A673 (cell line): ENCODE results near the gene GET3. TPM values are rescaled to one million over a fixed set of nuclear protein-coding genes. Genes with fewer than 3 reads are reported as not detected.

Source experiments
- BruUV-seq: library from RNA; stranded (reverse); fragments of 400-500 nt; replicated peaks from 2 replicates; lab custom pipeline; 2021; lab: Mats Ljungman, UMichigan
- CTCF ChIA-PET: fragments of 300-600 bp; sonication (Branson Sonifier 250); formaldehyde crosslinking; loops from one replicate; lab custom pipeline; 2022; ENCODE audit warnings: antibody characterized with exemption; lab: Charles Lee
- POLR2A ChIA-PET: fragments of 300-600 bp; sonication (Branson Sonifier 250); formaldehyde crosslinking; loops from one replicate; lab custom pipeline; 2022; ENCODE audit warnings: antibody characterized with exemption; ENCODE audit not compliant: low non-redundant PET; lab: Charles Lee
- DNase-seq: peaks from one replicate; pipeline ENCODE4 v3.0.0-alpha.2; 2015; ENCODE audit warnings: low spot score
- H3K27ac ChIP-seq: fragments of 200-600 bp; sonication (generic); 2 replicates; pipeline ENCODE4 v1.5.1; 2016; ENCODE audit warnings: mixed run types, low read depth, mild to moderate bottlenecking, mixed read lengths, antibody characterized with exemption, low read length; ENCODE audit not compliant: poor library complexity, severe bottlenecking
- H3K27me3 ChIP-seq: fragments of 200-600 bp; sonication (generic); replicated peaks from 2 replicates; pipeline ENCODE4 v1.6.1; 2017; ENCODE audit warnings: mixed run types, low read depth, mild to moderate bottlenecking, mixed read lengths, antibody characterized with exemption, low read length; ENCODE audit not compliant: insufficient read depth, poor library complexity
- H3K36me3 ChIP-seq: fragments of 200-600 bp; sonication (generic); 2 replicates; pipeline ENCODE4 v1.6.1; 2016; ENCODE audit warnings: mixed run types, mild to moderate bottlenecking, mixed read lengths, antibody characterized with exemption, low read length; ENCODE audit not compliant: insufficient read depth, poor library complexity, severe bottlenecking
- H3K4me1 ChIP-seq: fragments of 200-600 bp; sonication (generic); 2 replicates; pipeline ENCODE4 v1.6.1; 2017; ENCODE audit warnings: mixed run types, mild to moderate bottlenecking, mixed read lengths, antibody characterized with exemption, low read length; ENCODE audit not compliant: insufficient read depth, poor library complexity, severe bottlenecking
- H3K4me3 ChIP-seq: fragments of 200-600 bp; sonication (generic); 2 replicates; pipeline ENCODE4 v1.5.1; 2016; ENCODE audit warnings: low read depth, mixed run types, mild to moderate bottlenecking, mixed read lengths, low read length; ENCODE audit not compliant: poor library complexity, severe bottlenecking
- H3K9me3 ChIP-seq: fragments of 200-600 bp; sonication (generic); 2 replicates; pipeline ENCODE4 v1.6.1; 2016; ENCODE audit warnings: mixed run types, low read depth, mild to moderate bottlenecking, mixed read lengths, antibody characterized with exemption, low read length; ENCODE audit not compliant: poor library complexity, severe bottlenecking
- CTCF ChIP-seq: fragments of 300-800, 200-600 bp; sonication (generic); conservative IDR thresholded peaks from 2 replicates; pipeline ENCODE4 v1.5.1; 2017; ENCODE audit warnings: low read depth, mild to moderate bottlenecking, antibody characterized with exemption, low read length, moderate library complexity, mixed read lengths
- EZH2 ChIP-seq: fragments of 200-600 bp; sonication (generic); IDR thresholded peaks from 2 replicates; pipeline ENCODE4 v1.6.1; 2017; ENCODE audit warnings: borderline replicate concordance, low read depth, mild to moderate bottlenecking, mixed read lengths, antibody characterized with exemption, low read length; ENCODE audit not compliant: poor library complexity, severe bottlenecking
- intact Hi-C: fragments of 100-400 bp; cut with micrococcal nuclease; formaldehyde crosslinking; loops from one replicate; pipeline ENCODE4 v1.10.0; 2022; ENCODE audit not compliant: unreplicated experiment
- total RNA-seq: library from RNA; stranded (reverse); gene quantifications from 2 replicates; pipeline ENCODE4 v1.2.3, GENCODE V29; 2021

The GET3 gene
- total RNA-seq, 1 experiment from 2014 or later, result 91.7 TPM

DNA sequence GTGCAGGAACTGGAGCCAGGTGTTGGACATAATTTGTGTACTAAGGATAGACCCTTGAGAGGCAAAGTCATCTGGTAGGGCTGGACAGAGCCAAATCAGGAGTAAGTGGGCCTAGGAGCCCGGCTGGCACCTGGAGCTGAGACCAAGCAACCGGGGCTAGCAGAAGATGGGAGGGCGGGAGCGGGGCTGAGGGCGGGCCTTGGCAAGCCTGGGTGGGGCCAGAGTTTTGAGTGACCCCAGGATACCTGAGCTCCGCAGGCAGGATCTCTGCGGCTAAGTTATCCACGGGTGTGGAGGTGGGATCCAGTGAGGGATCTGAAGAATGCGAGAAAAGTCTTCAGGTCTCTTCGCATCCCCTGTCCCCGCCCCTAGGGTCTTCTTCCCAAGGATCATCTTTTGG lies 29.9 kb downstream of the GET3 start:
- ChIA-PET CTCF (interaction anchor here (0.6 to 2.6 kb wide), 2 partner anchors 8 to 11 kb away, joined by 8 to 14 read pairs; partner anchors contain the start of gene HOOK2), POLR2A (interaction anchor here (0.6 kb wide), 1 partner anchor 14 kb away, joined by 7 read pairs; no protein-coding TSS in a partner anchor)
- no TSS peak for BruUV-seq
- no peak for DNase-seq
- Histone ChIP-seq H3K4me1 (no peaks in the 10 kb centered on the region), H3K27ac (no peak overlapping the region), H3K9me3 (no peaks in the 10 kb centered on the region), H3K36me3 (no peaks in the 10 kb centered on the region), H3K4me3 (no peak overlapping the region), H3K27me3 (no peaks in the 10 kb centered on the region)
- TF ChIP-seq EZH2 (no peak), CTCF (no peak)
- intact Hi-C loops, result loop anchor here (2.0 kb wide), 2 partner anchors 30 to 80 kb away; no protein-coding TSS in a partner anchor

DNA sequence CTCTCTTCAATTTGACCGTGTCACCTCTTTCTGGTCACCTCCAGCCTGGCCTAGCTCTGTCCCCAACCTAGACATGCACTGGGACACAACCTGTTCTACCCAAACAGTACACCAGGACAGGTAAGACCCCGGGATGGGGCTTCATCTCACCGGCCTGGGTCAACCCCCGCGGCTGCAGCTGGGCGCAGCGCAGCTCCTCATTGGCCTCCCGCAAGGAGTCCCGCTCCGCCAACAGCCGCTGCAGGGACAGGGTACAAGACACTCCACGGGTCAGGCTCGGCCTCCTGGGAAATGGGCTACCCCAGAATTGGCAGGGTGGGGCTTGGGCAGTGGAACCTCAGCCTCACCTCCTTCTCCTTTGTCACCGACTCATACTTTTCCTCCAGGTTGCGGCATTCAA lies 30.4 kb downstream of the GET3 start:
- Histone ChIP-seq H3K27me3 (no peaks in the 10 kb centered on the region), H3K4me1 (no peaks in the 10 kb centered on the region), H3K4me3 (no peak overlapping the region), H3K9me3 (no peaks in the 10 kb centered on the region), H3K27ac (no peak overlapping the region), H3K36me3 (no peaks in the 10 kb centered on the region)
- no peak for TF ChIP-seq EZH2
- TF ChIP-seq CTCF, result no peak
- intact Hi-C loops, result loop anchor here (2.0 kb wide), 2 partner anchors 29 to 79 kb away; no protein-coding TSS in a partner anchor
- CTCF ChIA-PET, result no interaction called here
- POLR2A ChIA-PET, result interaction anchor here (0.6 kb wide), 1 partner anchor 14 kb away, joined by 7 read pairs; no protein-coding TSS in a partner anchor
- DNase-seq, result no peak
- BruUV-seq, result no TSS peak

GRCh38 chr19:12769689-12770088 lies 32.4 kb downstream of the GET3 start:
- no peak for DNase-seq
- no peaks in the 10 kb centered on the region for H3K9me3 ChIP-seq
- no peaks in the 10 kb centered on the region for H3K4me1 ChIP-seq
- TF ChIP-seq CTCF (no peak), EZH2 (no peak)
- no peak overlapping the region for H3K27ac ChIP-seq
- H3K27me3 ChIP-seq, result no peaks in the 10 kb centered on the region
- ChIA-PET POLR2A (no interaction called here), CTCF (interaction anchor here (0.6 kb wide), 1 partner anchor 52 kb away, joined by 3 read pairs; no protein-coding TSS in a partner anchor)
- no peak overlapping the region for H3K4me3 ChIP-seq
- no TSS peak for BruUV-seq
- intact Hi-C loops, result no loop called here
- no peaks in the 10 kb centered on the region for H3K36me3 ChIP-seq
